Measurements from ENCODE around the gene ARL11.

- TF ChIP-seq POLR2A (IDR thresholded peaks at IDR 0.05), result no peak
- TF ChIP-seq, protein P1, sequence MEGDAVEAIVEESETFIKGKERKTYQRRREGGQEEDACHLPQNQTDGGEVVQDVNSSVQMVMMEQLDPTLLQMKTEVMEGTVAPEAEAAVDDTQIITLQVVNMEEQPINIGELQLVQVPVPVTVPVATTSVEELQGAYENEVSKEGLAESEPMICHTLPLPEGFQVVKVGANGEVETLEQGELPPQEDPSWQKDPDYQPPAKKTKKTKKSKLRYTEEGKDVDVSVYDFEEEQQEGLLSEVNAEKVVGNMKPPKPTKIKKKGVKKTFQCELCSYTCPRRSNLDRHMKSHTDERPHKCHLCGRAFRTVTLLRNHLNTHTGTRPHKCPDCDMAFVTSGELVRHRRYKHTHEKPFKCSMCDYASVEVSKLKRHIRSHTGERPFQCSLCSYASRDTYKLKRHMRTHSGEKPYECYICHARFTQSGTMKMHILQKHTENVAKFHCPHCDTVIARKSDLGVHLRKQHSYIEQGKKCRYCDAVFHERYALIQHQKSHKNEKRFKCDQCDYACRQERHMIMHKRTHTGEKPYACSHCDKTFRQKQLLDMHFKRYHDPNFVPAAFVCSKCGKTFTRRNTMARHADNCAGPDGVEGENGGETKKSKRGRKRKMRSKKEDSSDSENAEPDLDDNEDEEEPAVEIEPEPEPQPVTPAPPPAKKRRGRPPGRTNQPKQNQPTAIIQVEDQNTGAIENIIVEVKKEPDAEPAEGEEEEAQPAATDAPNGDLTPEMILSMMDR (IDR thresholded peaks at IDR 0.05), result no peak
Observed at GRCh38 chr13:49679246-49679645, 50.9 kb downstream of the ARL11 start.

Measured in uterus (tissue), 2 donors.